HCT116 (cell line): Measurements from ENCODE around the gene SPACA9. TPM values are rescaled to one million over a fixed set of nuclear protein-coding genes. Genes with fewer than 3 reads are reported as not detected.

Experiments used
- ATAC-seq: fragments of 200-7000 bp; cut with Tn5 transposase; 2 replicates; pipeline ENCODE4 v1.9.1; 2020; ENCODE audit warnings: mild to moderate bottlenecking, moderate library complexity
- BruUV-seq: library from RNA; stranded (reverse); fragments of 400-500 nt; replicated peaks from 2 replicates; lab custom pipeline; 2021; lab: Mats Ljungman, UMichigan
- CTCF ChIA-PET: fragments of 300-600 bp; sonication (Branson Sonifier 250); formaldehyde crosslinking; loops from one replicate; lab custom pipeline; 2021; ENCODE audit warnings: antibody characterized with exemption; lab: Charles Lee
- POLR2A ChIA-PET: fragments of 300-600, 350-600 bp; sonication (Branson Sonifier 250); formaldehyde crosslinking; loops from one replicate; lab custom pipeline; 2021; ENCODE audit warnings: antibody characterized with exemption; lab: Charles Lee
- RAD21 ChIA-PET, 2 experiments: fragments of 300-600 bp; sonication (Branson Sonifier 250); formaldehyde crosslinking; loops; one replicate each; lab custom pipeline; 2023; ENCODE audit warnings: low total read pairs in 2 of 2; ENCODE audit not compliant: uncharacterized antibody in 2 of 2, unreplicated experiment in 2 of 2, low non-redundant PET in 1 of 2; lab: Charles Lee
- DNase-seq: peaks from one replicate; pipeline ENCODE4 v3.0.0-alpha.2; 2010; ENCODE audit warnings: low read depth, low spot score
- H2AFZ ChIP-seq: fragments of 200-600 bp; shearing (Covaris generic), sonication (generic); 2 replicates; pipeline ENCODE4 v1.6.1; 2017; ENCODE audit warnings: low read depth, mixed run types, mixed read lengths, antibody characterized with exemption, low read length; ENCODE audit not compliant: poor library complexity, severe bottlenecking
- H3K27ac ChIP-seq: 2 replicates; pipeline ENCODE4 v1.5.1; 2012; ENCODE audit warnings: low read depth, low read length
- H3K27me3 ChIP-seq: fragments of 200-600 bp; sonication (generic); 2 replicates; pipeline ENCODE4 v1.6.1; 2016; ENCODE audit warnings: mixed run types, low read length, mixed read lengths; ENCODE audit not compliant: insufficient read depth
- H3K36me3 ChIP-seq, 2 experiments: fragments of 200-500 bp in 1 of 2; fragments of 200-600 bp in 1 of 2; sonication (Bioruptor generic) in 1 of 2; sonication (generic) in 1 of 2; 2 replicates each; pipeline versions ENCODE4 v1.5.1 to v1.6.1; 2014 to 2016; ENCODE audit warnings: low read length in 2 of 2, inconsistent platforms in 1 of 2, mixed read lengths in 1 of 2, mixed run types in 1 of 2; ENCODE audit not compliant: insufficient read depth in 2 of 2, control insufficient read depth in 1 of 2
- H3K4me1 ChIP-seq, 2 experiments: fragments of 200-600 bp in 1 of 2; sonication (generic) in 1 of 2; 2 replicates each; pipeline versions ENCODE4 v1.5.1 to v1.6.1; 2012 to 2017; ENCODE audit warnings: low read length in 2 of 2, inconsistent platforms in 1 of 2, mild to moderate bottlenecking in 1 of 2, mixed read lengths in 1 of 2, mixed run types in 1 of 2, moderate library complexity in 1 of 2; ENCODE audit not compliant: insufficient read depth in 2 of 2, control insufficient read depth in 1 of 2
- H3K4me2 ChIP-seq: fragments of 200-600 bp; sonication (generic); 2 replicates; pipeline ENCODE4 v1.6.1; 2017; ENCODE audit warnings: mixed run types, low read length, mixed read lengths
- H3K4me3 ChIP-seq, 2 experiments: fragments of 200-600 bp in 1 of 2; sonication (generic) in 1 of 2; replicated peaks in 1 of 2; 2 replicates each; pipeline ENCODE4 v1.5.1; 2011 to 2016; ENCODE audit warnings: low read length in 2 of 2, control low read depth in 1 of 2, low read depth in 1 of 2, mild to moderate bottlenecking in 1 of 2, mixed read lengths in 1 of 2, mixed run types in 1 of 2
- H3K79me2 ChIP-seq: fragments of 200-600 bp; sonication (generic); 2 replicates; pipeline ENCODE4 v1.6.1; 2017; ENCODE audit warnings: mild to moderate bottlenecking, mixed run types, low read length, moderate library complexity, mixed read lengths; ENCODE audit not compliant: insufficient read depth
- H3K9ac ChIP-seq: fragments of 200-600 bp; sonication (generic); 2 replicates; pipeline ENCODE4 v1.6.1; 2016; ENCODE audit warnings: low read length, mixed read lengths
- H3K9me2 ChIP-seq: fragments of 200-600 bp; sonication (generic), shearing (Covaris generic); 2 replicates; pipeline ENCODE4 v1.6.1; 2017; ENCODE audit warnings: mixed run types, mild to moderate bottlenecking, moderate library complexity; ENCODE audit not compliant: insufficient read depth
- H3K9me3 ChIP-seq, 2 experiments: fragments of 200-500 bp in 1 of 2; fragments of 200-600 bp in 1 of 2; sonication (Bioruptor generic) in 1 of 2; sonication (generic) in 1 of 2; 2 replicates each; pipeline ENCODE4 v1.6.1; 2014 to 2017; ENCODE audit warnings: low read length in 2 of 2, mixed read lengths in 2 of 2, inconsistent platforms in 1 of 2, low read depth in 1 of 2, mild to moderate bottlenecking in 1 of 2, mixed run types in 1 of 2, moderate library complexity in 1 of 2; ENCODE audit not compliant: control insufficient read depth in 1 of 2, insufficient read depth in 1 of 2
- H4K20me1 ChIP-seq: fragments of 200-600 bp; sonication (generic), shearing (Covaris generic); 2 replicates; pipeline ENCODE4 v1.6.1; 2017; ENCODE audit warnings: mixed run types, mild to moderate bottlenecking, moderate library complexity; ENCODE audit not compliant: insufficient read depth
- ELF1 ChIP-seq: IDR thresholded peaks from 2 replicates; pipeline ENCODE4 v1.6.1; 2012; ENCODE audit warnings: low read depth, borderline replicate concordance
- EZH2 ChIP-seq: fragments of 200-600 bp; sonication (generic); IDR thresholded peaks from 2 replicates; pipeline ENCODE4 v1.6.1; 2017; ENCODE audit warnings: antibody characterized with exemption, mixed run types
- JUND ChIP-seq: IDR thresholded peaks from 2 replicates; pipeline ENCODE4 v1.6.1; 2012
- SIN3A ChIP-seq: IDR thresholded peaks from 2 replicates; pipeline ENCODE4 v1.6.1; 2012; ENCODE audit warnings: low read depth
- SRF ChIP-seq: IDR thresholded peaks from 2 replicates; pipeline ENCODE4 v1.6.1; 2012; ENCODE audit warnings: low read depth
- TCF7L2 ChIP-seq: IDR thresholded peaks from 2 replicates; pipeline ENCODE4 v1.7.0; 2011; ENCODE audit warnings: borderline replicate concordance, inconsistent platforms; ENCODE audit not compliant: insufficient read depth, insufficient read length; ENCODE audit errors: extremely low read depth
- ZFX ChIP-seq: fragments of 450-650 bp; IDR thresholded peaks from 2 replicates; pipeline ENCODE4 v1.6.1; 2017
- ZNF274 ChIP-seq: fragments of 200-500 bp; sonication (Bioruptor generic); IDR thresholded peaks from 2 replicates; pipeline ENCODE4 v1.6.1; 2014; ENCODE audit warnings: mild to moderate bottlenecking, low read depth, low read length, inconsistent platforms
- intact Hi-C: fragments of 100-400 bp; cut with micrococcal nuclease; formaldehyde crosslinking; loops from 2 replicates; pipeline ENCODE4 v1.10.0; 2022
- total RNA-seq: library from RNA; stranded (reverse); gene quantifications from one replicate; pipeline ENCODE4 v1.2.1, GENCODE V29; 2021; ENCODE audit not compliant: unreplicated experiment
- TF ChIP-seq, protein P1 (sequence below): IDR thresholded peaks from 2 replicates; pipeline ENCODE4 v1.6.1; 2011; ENCODE audit warnings: mild to moderate bottlenecking, low read length, moderate library complexity; ENCODE audit not compliant: insufficient replicate concordance; ENCODE audit errors: extremely low read depth

SPACA9 gene
- total RNA-seq, 1 experiment from 2014 or later = 8.0 TPM

DNA sequence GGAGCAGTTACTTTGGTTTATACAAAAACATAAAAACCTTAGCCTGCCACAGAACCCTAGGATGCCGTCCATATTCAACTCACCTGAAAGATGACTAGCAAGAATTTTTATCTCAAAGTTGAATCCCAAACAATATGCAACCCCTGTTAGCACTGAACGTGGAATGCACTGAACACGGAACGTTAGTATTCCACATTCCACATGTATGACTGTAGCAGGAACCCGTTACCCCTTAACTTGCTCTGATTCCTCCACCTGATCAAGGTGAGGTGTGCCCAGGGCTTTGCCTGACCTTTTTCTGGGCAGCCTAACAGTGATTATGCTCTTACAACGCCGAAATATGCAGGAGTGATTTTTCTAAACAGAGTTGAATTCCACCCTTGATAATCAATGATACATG is 44.4 kb upstream of the SPACA9 start:
- Histone ChIP-seq H3K27me3 (no peaks in the 10 kb centered on the region), H3K4me3 (no peak overlapping the region), H3K4me2 (no peak overlapping the region), H3K36me3 (no peaks in the 10 kb centered on the region), H3K79me2 (no peaks in the 10 kb centered on the region), H3K9me2 (no peaks in the 10 kb centered on the region), H3K4me1 (peaks cover 9 to 11% of the 10 kb centered on the region in 2 experiments), H2AFZ (no peak overlapping the region), H3K27ac (no peak overlapping the region), H3K9me3 (no peaks in the 10 kb centered on the region), H4K20me1 (no peaks in the 10 kb centered on the region), H3K9ac (no peak overlapping the region)
- no TSS peak for BruUV-seq
- CTCF ChIA-PET = no interaction called here
- DNase-seq (no peak), ATAC-seq (no peak)
- intact Hi-C loops = no loop called here
- TF ChIP-seq, protein P1, sequence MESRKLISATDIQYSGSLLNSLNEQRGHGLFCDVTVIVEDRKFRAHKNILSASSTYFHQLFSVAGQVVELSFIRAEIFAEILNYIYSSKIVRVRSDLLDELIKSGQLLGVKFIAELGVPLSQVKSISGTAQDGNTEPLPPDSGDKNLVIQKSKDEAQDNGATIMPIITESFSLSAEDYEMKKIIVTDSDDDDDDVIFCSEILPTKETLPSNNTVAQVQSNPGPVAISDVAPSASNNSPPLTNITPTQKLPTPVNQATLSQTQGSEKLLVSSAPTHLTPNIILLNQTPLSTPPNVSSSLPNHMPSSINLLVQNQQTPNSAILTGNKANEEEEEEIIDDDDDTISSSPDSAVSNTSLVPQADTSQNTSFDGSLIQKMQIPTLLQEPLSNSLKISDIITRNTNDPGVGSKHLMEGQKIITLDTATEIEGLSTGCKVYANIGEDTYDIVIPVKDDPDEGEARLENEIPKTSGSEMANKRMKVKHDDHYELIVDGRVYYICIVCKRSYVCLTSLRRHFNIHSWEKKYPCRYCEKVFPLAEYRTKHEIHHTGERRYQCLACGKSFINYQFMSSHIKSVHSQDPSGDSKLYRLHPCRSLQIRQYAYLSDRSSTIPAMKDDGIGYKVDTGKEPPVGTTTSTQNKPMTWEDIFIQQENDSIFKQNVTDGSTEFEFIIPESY = no peak
- TF ChIP-seq EZH2 (no peak), SIN3A (no peak), ELF1 (no peak), ZFX (no peak), SRF (no peak), ZNF274 (no peak), JUND (no peak), TCF7L2 (no peak)
- POLR2A ChIA-PET = no interaction called here
- RAD21 ChIA-PET = no interaction called here
